Activated naive CD4-positive, alpha-beta T cell treated with anti-CD3 and anti-CD28 coated beads, Interleukin-2, amount 50 U/mL, for 72 hours (primary cell): ENCODE results near the gene UGT2B10. TPM values are rescaled to one million over a fixed set of nuclear protein-coding genes. Genes with fewer than 3 reads are reported as not detected.

Experiments used
- ATAC-seq, 2 donors: fragments of 150-1000 bp; cut with Tn5 transposase; 2 replicates each; pipeline ENCODE4 v1.10.0; 2021; ENCODE audit warnings: mild to moderate bottlenecking in 2 of 2, moderate library complexity in 2 of 2
- DNase-seq, 2 donors: peaks; one replicate each; pipeline ENCODE4 v3.0.0; 2021 to 2022; ENCODE audit warnings: low spot score in 2 of 2
- H3K27ac Mint-ChIP-seq, 2 donors: one replicate each; pipeline ENCODE4 v1.8.0; 2022; ENCODE audit warnings: mild to moderate bottlenecking in 2 of 2, mixed read lengths in 2 of 2
- H3K36me3 Mint-ChIP-seq, 2 donors: one replicate each; pipeline ENCODE4 v1.8.0; 2022; ENCODE audit warnings: mixed read lengths in 2 of 2
- H3K9me3 Mint-ChIP-seq, 2 donors: one replicate each; pipeline ENCODE4 v1.8.0; 2022; ENCODE audit warnings: mixed read lengths in 2 of 2
- total RNA-seq, 2 donors: library from RNA; stranded (reverse); gene quantifications; one replicate each; pipeline ENCODE4 v1.2.3, GENCODE V29; 2022

Gene UGT2B10
- total RNA-seq, 2 donors from 2014 or later: not detected

DNA sequence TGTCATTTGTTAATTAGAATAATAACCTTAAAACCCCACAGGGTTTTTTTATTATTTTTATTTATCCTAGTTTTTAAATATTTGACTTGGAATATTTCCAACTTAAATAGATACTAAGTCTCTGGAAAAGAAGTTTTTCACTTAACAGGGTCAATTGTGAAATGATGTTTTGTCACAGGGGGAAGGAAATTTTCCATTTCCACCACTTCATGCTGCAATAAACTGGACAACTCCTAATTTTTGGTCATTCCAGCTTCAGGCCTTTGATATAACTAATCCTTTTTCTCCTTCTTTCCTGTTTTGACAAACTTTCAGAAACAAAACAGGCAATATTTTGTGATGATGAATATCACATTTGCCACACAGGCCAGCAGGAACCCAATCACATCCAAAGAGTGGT, 45.3 kb downstream of the UGT2B10 start:
- DNase-seq (no peak), ATAC-seq (no peak)
- Mint-ChIP-seq H3K9me3 (no peaks in the 10 kb centered on the region), H3K36me3 (no peaks in the 10 kb centered on the region), H3K27ac (no peak overlapping the region)

DNA sequence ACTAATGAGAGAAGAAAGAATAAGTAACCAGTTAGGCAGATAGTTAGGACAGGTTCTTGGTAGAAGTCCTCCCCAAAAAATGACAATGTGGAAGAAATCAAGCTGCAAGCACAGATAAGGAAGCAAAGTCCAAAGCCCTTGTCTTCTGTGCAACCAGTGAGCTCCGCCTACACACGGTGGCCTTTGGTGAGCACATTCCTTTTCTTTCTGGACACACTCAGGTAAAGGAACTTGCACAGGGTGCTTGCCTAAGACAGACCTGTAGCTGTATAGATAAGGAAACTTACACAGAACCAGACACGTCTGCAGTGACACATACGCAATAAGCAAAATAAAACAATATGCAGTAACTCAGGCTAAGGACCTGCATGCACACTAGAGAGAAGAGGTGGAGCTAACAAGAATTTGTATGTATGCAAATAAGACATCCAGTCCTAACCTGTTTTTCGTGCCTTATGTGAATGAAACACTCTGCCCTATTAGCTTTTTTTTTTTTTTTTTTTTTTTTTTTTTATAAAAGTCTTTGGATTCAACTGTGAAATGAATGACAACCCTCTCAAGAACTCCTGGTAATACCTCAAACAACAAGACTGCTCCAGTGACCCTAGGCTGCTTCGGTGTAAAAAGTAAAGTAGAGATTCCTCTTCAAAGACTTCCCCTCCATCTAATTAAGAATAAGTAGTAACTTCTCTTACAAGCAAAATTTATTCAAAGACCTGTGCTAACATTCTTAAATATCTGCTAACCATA, 48.8 kb downstream of the UGT2B10 start:
- Mint-ChIP-seq H3K9me3 (no peaks in the 10 kb centered on the region), H3K27ac (no peak overlapping the region), H3K36me3 (no peaks in the 10 kb centered on the region)
- ATAC-seq (no peak), DNase-seq (no peak)

DNA sequence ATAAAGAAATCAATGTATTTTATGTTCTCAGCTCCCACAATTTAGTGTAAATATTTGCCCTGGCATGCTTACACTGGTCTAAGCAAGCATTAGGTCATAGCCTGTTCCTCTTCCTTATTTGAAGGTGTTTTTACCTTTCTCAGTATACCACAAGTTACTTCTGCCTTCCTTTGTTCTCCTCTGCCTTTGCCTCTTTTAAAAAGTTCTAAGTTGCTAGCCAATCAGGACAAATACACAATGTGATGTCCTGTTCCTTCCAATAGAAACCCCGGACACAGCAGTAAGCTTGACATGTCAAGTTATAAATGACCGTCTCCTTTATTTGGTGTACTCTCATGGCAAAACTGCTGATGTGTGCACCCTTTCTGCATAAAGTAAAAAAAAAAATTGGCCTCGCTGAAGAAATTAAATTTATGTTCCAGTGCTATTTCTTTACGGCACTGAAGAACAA, 49.4 kb downstream of the UGT2B10 start:
- H3K27ac Mint-ChIP-seq: no peak overlapping the region
- ATAC-seq: no peak
- no peaks in the 10 kb centered on the region for H3K9me3 Mint-ChIP-seq
- no peaks in the 10 kb centered on the region for H3K36me3 Mint-ChIP-seq
- no peak for DNase-seq

DNA sequence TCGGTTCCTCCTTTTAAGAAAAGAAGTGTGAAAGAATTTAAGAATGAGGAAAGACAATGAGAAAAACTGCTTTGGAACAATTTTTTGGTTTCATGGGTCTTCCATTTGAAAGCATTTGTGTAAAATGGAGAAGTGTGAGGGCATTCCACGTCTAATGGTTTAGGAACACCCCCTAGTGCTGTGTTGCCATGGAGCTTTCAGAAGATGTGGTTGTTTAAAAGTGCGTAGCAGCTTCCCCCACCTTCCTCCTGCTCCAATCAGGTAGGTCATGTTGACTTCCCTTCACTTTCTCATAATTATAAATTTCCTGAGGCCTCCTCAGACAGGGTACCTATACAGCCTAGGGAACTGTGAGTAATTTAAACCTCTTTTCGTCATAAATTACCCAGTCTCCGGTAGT, 50.0 kb downstream of the UGT2B10 start:
- Mint-ChIP-seq H3K27ac (no peak overlapping the region), H3K36me3 (no peaks in the 10 kb centered on the region), H3K9me3 (no peaks in the 10 kb centered on the region)
- DNase-seq (no peak), ATAC-seq (no peak)

DNA sequence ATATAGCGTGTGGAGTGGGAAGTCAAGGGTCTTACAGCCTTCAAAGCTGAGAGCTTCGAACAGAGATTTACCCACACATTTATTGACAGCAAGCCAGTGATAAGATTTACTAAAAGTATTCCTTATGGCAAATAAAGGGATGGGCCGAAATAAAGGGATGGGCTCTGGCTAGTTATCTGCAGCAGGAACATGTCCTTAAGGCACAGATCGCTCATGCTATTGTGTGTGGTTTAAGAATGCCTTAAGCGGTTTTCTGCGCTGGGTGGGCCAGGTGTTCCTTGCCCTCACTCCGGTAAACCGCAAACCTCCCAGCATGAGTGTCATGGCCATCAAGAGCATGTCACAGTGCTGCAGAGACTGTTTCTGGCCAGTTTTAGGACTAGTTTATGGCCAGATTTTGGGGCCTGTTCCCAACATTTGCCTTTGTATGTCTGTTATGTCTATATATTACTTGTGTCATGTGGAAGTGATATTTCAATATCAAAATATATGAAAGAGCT, 53.5 kb downstream of the UGT2B10 start:
- DNase-seq: no peak
- no peak for ATAC-seq
- Mint-ChIP-seq H3K36me3 (no peaks in the 10 kb centered on the region), H3K27ac (no peak overlapping the region), H3K9me3 (no peaks in the 10 kb centered on the region)

DNA sequence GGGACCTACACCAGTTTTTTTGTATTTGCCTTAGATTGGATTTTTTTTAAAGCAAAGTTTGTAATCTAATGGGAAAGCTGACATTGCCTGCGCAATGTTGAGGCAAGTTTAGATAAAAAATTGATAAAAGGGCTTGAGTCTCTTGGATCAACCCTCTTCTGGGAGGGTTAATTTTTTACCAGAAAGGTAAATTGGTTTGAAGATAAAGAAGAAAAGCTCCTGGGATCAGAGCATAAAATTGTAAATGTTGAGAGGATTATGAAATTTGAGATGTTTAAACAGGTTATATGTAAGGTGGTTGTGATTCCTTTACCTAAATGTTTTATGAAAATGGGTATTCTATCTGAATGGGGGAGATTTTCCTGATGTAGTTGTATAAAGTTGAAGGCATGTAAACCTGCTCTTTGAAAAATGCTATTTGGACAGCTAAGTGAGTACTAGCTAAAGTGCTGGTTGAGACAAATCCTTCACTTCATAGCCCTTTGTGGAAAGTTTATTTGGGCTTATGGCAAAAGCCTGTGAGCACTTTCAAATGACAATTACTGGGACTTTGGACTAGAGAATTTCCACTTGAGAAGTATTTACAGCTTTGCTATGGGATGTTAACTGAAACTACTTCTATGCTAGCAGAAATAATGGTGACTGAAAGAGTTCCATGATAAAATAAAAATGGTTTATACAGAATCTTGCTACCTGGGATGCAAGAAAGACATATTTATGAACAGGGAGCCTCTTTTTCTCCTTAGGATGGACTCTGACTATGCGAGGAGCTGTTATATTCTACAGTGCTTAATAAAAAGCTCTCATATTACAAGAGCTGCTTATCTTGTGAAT, 56.2 kb downstream of the UGT2B10 start:
- no peak for ATAC-seq
- H3K9me3 Mint-ChIP-seq: no peaks in the 10 kb centered on the region
- no peak overlapping the region for H3K27ac Mint-ChIP-seq
- H3K36me3 Mint-ChIP-seq: no peaks in the 10 kb centered on the region
- DNase-seq: no peak

DNA sequence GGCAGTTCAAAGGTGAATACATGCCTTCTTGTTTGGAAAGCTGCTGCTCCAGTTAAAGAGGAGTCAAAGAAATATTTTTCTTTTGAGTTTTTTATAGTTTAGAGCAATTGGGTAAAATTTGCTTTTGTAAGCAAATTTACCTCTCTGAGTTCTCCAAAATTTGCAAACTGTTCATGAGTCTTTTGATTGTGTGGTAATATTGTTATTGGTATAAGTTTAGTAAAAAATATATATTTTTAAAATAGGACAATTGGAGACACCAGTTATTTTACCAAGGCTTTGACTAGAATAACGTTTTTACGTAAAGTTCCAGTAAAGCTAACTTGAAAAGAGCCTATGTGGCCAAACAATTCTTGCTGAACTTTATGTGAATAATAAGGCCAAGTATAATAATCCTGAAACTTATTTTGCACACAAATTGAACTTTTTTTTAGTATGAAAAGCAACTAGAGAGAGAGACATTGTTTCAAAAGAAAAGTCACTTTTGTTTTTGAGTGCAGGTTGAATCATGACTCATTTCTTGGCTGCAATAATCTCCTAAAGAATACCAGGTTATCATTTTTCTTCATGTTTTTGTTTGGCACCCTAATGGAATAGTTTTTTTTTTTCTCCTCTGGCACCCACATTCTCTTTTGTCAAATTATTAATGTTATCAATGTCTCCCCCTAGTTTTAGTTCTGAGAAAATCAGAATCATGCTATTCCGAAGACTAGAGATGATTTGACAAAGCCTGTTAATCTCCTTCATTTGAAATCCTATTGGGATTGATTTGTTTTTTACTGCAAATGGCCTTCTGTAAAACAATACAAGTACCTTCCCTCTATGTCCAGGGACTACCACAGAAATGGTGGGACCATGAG, 57.1 kb downstream of the UGT2B10 start:
- Mint-ChIP-seq H3K27ac (no peak overlapping the region), H3K9me3 (no peaks in the 10 kb centered on the region), H3K36me3 (no peaks in the 10 kb centered on the region)
- ATAC-seq (no peak), DNase-seq (no peak)

DNA sequence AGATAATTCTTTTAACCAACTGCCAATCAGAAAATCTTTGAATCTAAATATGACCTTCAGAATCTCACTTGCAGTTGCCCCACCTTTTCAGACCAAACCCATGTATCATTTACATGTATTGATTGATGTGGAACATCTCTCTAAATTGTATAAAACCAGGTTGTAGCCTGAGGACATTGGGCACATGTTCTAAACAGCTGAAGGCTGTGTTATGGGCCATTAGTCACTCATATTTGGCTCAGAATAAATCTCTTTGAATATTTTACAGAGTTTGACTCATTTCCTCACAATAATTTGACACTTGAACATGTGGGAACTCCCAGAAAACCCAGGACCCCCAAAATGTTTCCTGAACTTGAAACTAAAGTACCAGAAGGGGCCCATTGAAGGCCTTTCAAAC, 58.7 kb downstream of the UGT2B10 start:
- no peak for ATAC-seq
- no peaks in the 10 kb centered on the region for H3K9me3 Mint-ChIP-seq
- DNase-seq: no peak
- H3K36me3 Mint-ChIP-seq: no peaks in the 10 kb centered on the region
- no peak overlapping the region for H3K27ac Mint-ChIP-seq

DNA sequence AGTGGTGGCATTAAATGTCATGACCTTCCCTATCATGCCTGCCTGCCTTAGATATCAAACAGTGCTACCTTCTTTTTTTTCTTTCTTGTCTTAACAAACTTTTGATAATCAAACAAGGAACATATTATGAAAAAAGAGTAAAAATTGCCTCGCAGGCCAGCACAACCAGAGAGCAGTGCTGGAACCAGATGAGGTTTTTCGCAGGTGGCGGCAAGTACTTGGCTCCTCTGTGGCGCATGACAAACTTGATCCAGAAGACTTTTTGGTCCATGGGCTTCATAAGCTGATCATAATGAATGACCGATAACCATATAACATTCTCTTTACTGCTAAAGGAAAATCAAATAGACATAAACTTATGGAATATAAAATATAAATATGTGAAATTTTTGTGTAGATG, 61.8 kb downstream of the UGT2B10 start:
- H3K36me3 Mint-ChIP-seq: no peaks in the 10 kb centered on the region
- no peaks in the 10 kb centered on the region for H3K9me3 Mint-ChIP-seq
- no peak for DNase-seq
- ATAC-seq: no peak
- H3K27ac Mint-ChIP-seq: no peak overlapping the region

DNA sequence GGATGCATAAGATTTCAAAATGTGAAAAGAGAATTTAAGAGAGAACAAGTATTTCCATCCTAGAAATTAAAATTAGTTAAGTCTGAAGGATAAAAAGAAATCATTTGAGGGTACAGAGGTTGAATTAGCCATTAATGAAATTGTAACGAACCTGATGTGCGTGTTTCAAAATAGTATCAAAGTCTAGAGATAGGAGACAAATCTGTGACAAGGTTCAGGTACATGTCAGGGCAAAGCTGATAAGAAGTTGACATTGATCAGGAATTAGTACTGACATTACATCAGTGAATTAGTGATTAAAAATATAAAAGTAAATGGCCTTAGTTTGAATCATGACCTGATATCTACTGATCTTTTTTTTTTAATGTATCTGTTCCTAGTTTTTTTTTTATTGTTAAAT, 62.3 kb downstream of the UGT2B10 start:
- H3K36me3 Mint-ChIP-seq: no peaks in the 10 kb centered on the region
- no peak for DNase-seq
- ATAC-seq: no peak

More for the DNA sequence above, 62.3 kb downstream of the UGT2B10 start:
- Mint-ChIP-seq H3K27ac (no peak overlapping the region), H3K9me3 (no peaks in the 10 kb centered on the region)

Other genes with a start within 250 kb of the UGT2B10 start
- gene UGT2B17, start 239.7 kb upstream of the UGT2B10 start, total RNA-seq: not detected
- gene UGT2B15, start 145.3 kb upstream of the UGT2B10 start, total RNA-seq: not detected
- gene UGT2A3, start 135.8 kb downstream of the UGT2B10 start, total RNA-seq: not detected